ENCODE measurements around the gene GPR63. TPM values are rescaled to one million over a fixed set of nuclear protein-coding genes. Genes with fewer than 3 reads are reported as not detected.

GPR63 gene
- total RNA-seq, 2 experiments from 2014 or later, result 0.69 to 0.92 TPM

- no peak for TF ChIP-seq CTCF (IDR thresholded peaks at IDR 0.05)
- intact Hi-C loops (cut with micrococcal nuclease), result no loop called here
- Mint-ChIP-seq H3K9me3 (peaks cover 3% of the 10 kb centered on the region), H3K36me3 (ENCODE audit: low read depth) (no peaks in the 10 kb centered on the region), H3K4me1 (ENCODE audit: low read depth) (no peaks in the 10 kb centered on the region), H3K27me3 (peaks cover 4% of the 10 kb centered on the region), H3K4me3 (no peak overlapping the region), H3K27ac (no peak overlapping the region)
- CTCF ChIA-PET, result no interaction called here
- POLR2A ChIA-PET, result interaction anchor here (1.4 kb wide), 1 partner anchor 20 kb away, joined by 3 read pairs; no protein-coding TSS in a partner anchor
- DNase-seq (no peak), ATAC-seq (no peak)
Measured at GRCh38 chr6:96856856-96857255, 19.6 kb upstream of the GPR63 start.

- no peak for TF ChIP-seq CTCF (IDR thresholded peaks at IDR 0.05)
- ATAC-seq, result no peak
- Mint-ChIP-seq H3K27ac (no peak overlapping the region), H3K9me3 (no peaks in the 10 kb centered on the region), H3K27me3 (no peaks in the 10 kb centered on the region), H3K4me3 (no peak overlapping the region), H3K4me1 (ENCODE audit: low read depth) (no peaks in the 10 kb centered on the region), H3K36me3 (ENCODE audit: low read depth) (no peaks in the 10 kb centered on the region)
- DNase-seq, result no peak
- POLR2A ChIA-PET, result no interaction called here
- intact Hi-C loops (cut with micrococcal nuclease), result no loop called here
- CTCF ChIA-PET, result no interaction called here
Measured at GRCh38 chr6:96853083-96853482, 15.8 kb upstream of the GPR63 start.

GRCh38 chr6:96852605-96853004 lies 15.3 kb upstream of the GPR63 start:
- no peak overlapping the region for H3K4me3 Mint-ChIP-seq
- no peaks in the 10 kb centered on the region for H3K9me3 Mint-ChIP-seq
- TF ChIP-seq CTCF (IDR thresholded peaks at IDR 0.05), result no peak
- CTCF ChIA-PET, result no interaction called here
- no peak overlapping the region for H3K27ac Mint-ChIP-seq
- no peaks in the 10 kb centered on the region for H3K4me1 Mint-ChIP-seq (ENCODE audit: low read depth)
- H3K27me3 Mint-ChIP-seq, result peaks cover 1% of the 10 kb centered on the region
- no peak for ATAC-seq
- DNase-seq, result no peak
- intact Hi-C loops (cut with micrococcal nuclease), result no loop called here
- H3K36me3 Mint-ChIP-seq (ENCODE audit: low read depth), result no peaks in the 10 kb centered on the region
- POLR2A ChIA-PET, result no interaction called here

DNA sequence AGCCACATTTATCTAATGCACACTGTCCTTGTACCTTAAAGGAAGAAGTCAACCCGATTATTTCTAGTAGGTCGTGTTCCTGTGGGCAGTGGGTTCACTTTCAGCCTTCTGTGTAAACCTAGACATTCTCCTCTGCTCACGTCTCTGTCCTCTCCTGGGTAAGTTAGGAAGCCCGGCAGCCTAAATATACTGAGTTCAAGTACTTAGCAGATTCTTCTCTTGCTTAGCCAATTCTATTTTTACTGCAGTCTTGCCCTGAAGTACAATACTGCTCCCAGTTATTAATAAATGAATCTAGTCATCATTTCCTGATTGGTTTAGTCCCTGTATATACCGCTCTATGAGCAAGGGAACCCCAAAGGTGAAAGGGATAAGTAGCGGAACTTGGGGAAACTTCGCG lies 14.6 kb upstream of the GPR63 start:
- intact Hi-C loops (cut with micrococcal nuclease), result no loop called here

GRCh38 chr6:96849615-96850014 lies 12.3 kb upstream of the GPR63 start:
- ChIA-PET POLR2A (no interaction called here), CTCF (no interaction called here)
- H3K27me3 Mint-ChIP-seq, result peaks cover 20% of the 10 kb centered on the region
- H3K9me3 Mint-ChIP-seq, result peaks cover 7% of the 10 kb centered on the region
- TF ChIP-seq CTCF (IDR thresholded peaks at IDR 0.05), result no peak
- no peak overlapping the region for H3K4me3 Mint-ChIP-seq
- intact Hi-C loops (cut with micrococcal nuclease), result no loop called here
- DNase-seq (no peak), ATAC-seq (no peak)
- H3K4me1 Mint-ChIP-seq (ENCODE audit: low read depth), result no peaks in the 10 kb centered on the region
- H3K27ac Mint-ChIP-seq, result no peak overlapping the region
- H3K36me3 Mint-ChIP-seq (ENCODE audit: low read depth), result no peaks in the 10 kb centered on the region

More for the DNA sequence above, 14.6 kb upstream of the GPR63 start:
- peaks cover 8% of the 10 kb centered on the region for H3K27me3 Mint-ChIP-seq
- no peaks in the 10 kb centered on the region for H3K36me3 Mint-ChIP-seq (ENCODE audit: low read depth)
- H3K27ac Mint-ChIP-seq, result no peak overlapping the region
- ATAC-seq, result no peak
- no peak overlapping the region for H3K4me3 Mint-ChIP-seq
- H3K4me1 Mint-ChIP-seq (ENCODE audit: low read depth), result no peaks in the 10 kb centered on the region
- POLR2A ChIA-PET, result no interaction called here
- no peaks in the 10 kb centered on the region for H3K9me3 Mint-ChIP-seq
- CTCF ChIA-PET, result no interaction called here
- no peak for DNase-seq
- no peak for TF ChIP-seq CTCF (IDR thresholded peaks at IDR 0.05)

Data from activated CD8-positive, alpha-beta T cell treated with anti-CD3 and anti-CD28 coated beads for 36 hours (primary cell).